Astrocyte of the spinal cord (primary cell): ENCODE data around the gene NCKAP5.

Source experiments
- DNase-seq: peaks from one replicate; pipeline ENCODE4 v3.0.0; 2011; ENCODE audit warnings: low read depth, low spot score
- H3K4me3 ChIP-seq: 2 replicates; pipeline ENCODE4 v1.5.1; 2011; ENCODE audit warnings: low read depth, mild to moderate bottlenecking, low read length, moderate library complexity
- CTCF ChIP-seq: IDR thresholded peaks from 2 replicates; pipeline ENCODE4 v1.5.1; 2012; ENCODE audit warnings: low read depth, mild to moderate bottlenecking, low read length, inconsistent platforms
- in situ Hi-C: cut with HindIII; loops from 2 replicates; pipeline ENCODE4 v1.10.0; 2017; ENCODE audit warnings: low sequenced_read_pairs

Gene NCKAP5

DNA sequence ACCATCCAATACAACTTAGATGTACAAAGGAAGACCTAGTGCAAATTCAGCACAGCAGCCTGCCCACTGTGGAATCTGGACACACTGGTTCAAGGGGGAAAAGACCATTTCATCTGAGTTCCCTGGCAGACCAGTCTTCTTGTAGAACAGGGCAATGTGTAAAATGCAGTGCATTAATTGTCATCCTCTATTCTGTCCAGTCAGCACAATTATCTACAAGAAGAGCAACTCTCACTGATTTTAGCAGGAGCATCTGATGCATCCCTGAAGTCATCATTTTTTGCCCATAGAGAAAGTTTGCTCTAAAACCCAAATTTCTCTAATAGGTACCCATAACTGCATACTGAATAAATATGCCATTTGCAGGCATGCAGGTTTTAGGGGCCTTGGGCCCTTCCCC is 816.4 kb downstream of the NCKAP5 start:
- no peak for TF ChIP-seq CTCF
- in situ Hi-C loops = no loop called here
- DNase-seq = no peak
- no peak overlapping the region for H3K4me3 ChIP-seq

DNA sequence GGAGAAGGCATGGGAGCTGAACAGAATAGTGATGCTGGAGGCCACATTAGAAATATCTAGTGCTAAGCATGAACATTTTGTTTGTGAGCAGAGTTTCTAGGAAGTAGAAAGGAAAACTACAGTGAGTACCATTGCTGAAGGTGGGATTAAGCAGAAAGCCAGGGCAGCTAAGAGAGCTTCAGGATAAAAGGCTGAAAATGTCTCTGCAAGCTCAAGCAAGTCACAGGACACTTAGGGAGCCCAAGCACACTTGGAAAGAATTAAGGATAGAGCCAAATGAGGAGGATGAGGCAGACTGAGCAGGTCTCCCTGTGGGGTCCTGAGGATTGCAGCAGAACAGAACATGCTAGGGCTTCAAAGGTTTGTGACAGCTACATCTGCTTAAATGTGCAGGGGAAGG is 817.7 kb downstream of the NCKAP5 start:
- DNase-seq = no peak
- no peak for TF ChIP-seq CTCF
- in situ Hi-C loops = no loop called here
- H3K4me3 ChIP-seq = no peak overlapping the region

- in situ Hi-C loops = no loop called here
- no peak for DNase-seq
- no peak overlapping the region for H3K4me3 ChIP-seq
- TF ChIP-seq CTCF = no peak
Observed at GRCh38 chr2:132747046-132747445, 821.2 kb downstream of the NCKAP5 start.

DNA sequence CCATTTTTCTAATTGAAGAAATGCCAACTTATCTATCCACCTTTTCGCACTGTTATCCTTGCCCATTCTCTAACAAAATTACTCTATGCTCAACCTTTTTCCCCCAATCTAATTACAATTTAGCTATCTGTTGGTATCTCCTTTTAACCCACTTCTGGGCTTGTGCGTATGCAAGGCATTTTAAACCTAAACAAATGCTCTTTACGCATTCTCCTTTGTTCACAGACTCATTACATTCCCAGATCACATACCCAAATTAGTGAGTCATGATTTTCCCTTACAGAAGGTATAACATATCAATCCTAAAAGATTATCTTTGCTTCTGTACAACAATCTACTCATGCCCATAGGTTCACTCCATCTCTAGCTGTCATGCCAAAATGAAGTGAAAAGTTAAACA is 826.5 kb downstream of the NCKAP5 start:
- TF ChIP-seq CTCF = no peak
- in situ Hi-C loops = no loop called here
- DNase-seq = no peak
- no peak overlapping the region for H3K4me3 ChIP-seq

- H3K4me3 ChIP-seq = no peak overlapping the region
- TF ChIP-seq CTCF = no peak
- no peak for DNase-seq
- in situ Hi-C loops = no loop called here
Observed at GRCh38 chr2:132740081-132740720, 828.1 kb downstream of the NCKAP5 start.

GRCh38 chr2:132738223-132738622 is 830.0 kb downstream of the NCKAP5 start:
- TF ChIP-seq CTCF = no peak
- H3K4me3 ChIP-seq = no peak overlapping the region
- in situ Hi-C loops = no loop called here
- no peak for DNase-seq

- no peak for TF ChIP-seq CTCF
- in situ Hi-C loops = no loop called here
- H3K4me3 ChIP-seq = no peak overlapping the region
- no peak for DNase-seq
Observed at GRCh38 chr2:132736059-132736458, 832.2 kb downstream of the NCKAP5 start.
